Ovary (tissue), 3 donors: ENCODE results near the gene CD40LG.

Source experiments
- EP300 ChIP-seq: sonication (generic); formaldehyde crosslinking; IDR thresholded peaks from one replicate; pipeline ENCODE4 v1.6.1; 2017; ENCODE audit warnings: antibody characterized with exemption
- POLR2A ChIP-seq: fragments of 450-650 bp; IDR thresholded peaks from one replicate; pipeline ENCODE4 v1.6.1; 2017; ENCODE audit warnings: antibody characterized with exemption, mild to moderate bottlenecking, moderate library complexity
- TF ChIP-seq, protein P1 (sequence below), 3 donors: fragments of 450-650 bp in 2 of 3; fragments of 200-600 bp in 1 of 3; IDR thresholded peaks; one replicate each; pipeline versions ENCODE4 v1.5.1 to v1.8.0; 2016 to 2022; ENCODE audit warnings: antibody characterized with exemption in 3 of 3, mild to moderate bottlenecking in 1 of 3
- donor health status: DM: no; HTN: no; CAD: no.

GRCh38 chrX:136708348-136708747, 60.4 kb downstream of the CD40LG start:
- TF ChIP-seq, protein P1, sequence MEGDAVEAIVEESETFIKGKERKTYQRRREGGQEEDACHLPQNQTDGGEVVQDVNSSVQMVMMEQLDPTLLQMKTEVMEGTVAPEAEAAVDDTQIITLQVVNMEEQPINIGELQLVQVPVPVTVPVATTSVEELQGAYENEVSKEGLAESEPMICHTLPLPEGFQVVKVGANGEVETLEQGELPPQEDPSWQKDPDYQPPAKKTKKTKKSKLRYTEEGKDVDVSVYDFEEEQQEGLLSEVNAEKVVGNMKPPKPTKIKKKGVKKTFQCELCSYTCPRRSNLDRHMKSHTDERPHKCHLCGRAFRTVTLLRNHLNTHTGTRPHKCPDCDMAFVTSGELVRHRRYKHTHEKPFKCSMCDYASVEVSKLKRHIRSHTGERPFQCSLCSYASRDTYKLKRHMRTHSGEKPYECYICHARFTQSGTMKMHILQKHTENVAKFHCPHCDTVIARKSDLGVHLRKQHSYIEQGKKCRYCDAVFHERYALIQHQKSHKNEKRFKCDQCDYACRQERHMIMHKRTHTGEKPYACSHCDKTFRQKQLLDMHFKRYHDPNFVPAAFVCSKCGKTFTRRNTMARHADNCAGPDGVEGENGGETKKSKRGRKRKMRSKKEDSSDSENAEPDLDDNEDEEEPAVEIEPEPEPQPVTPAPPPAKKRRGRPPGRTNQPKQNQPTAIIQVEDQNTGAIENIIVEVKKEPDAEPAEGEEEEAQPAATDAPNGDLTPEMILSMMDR (IDR thresholded peaks at IDR 0.05), result no peak
- TF ChIP-seq EP300 (no peak), POLR2A (no peak)
